DOHH2 (cell line): ENCODE measurements around the gene AKAP13.

Experiments used
- H3F3A ChIP-seq: fragments of 200-600 bp; sonication (generic), shearing (Covaris generic); 2 replicates; pipeline ENCODE4 v1.6.0; 2016; ENCODE audit warnings: antibody characterized with exemption, mild to moderate bottlenecking; ENCODE audit not compliant: control insufficient read depth, insufficient read depth
- H3K27ac ChIP-seq: fragments of 200-600 bp; sonication (generic); 2 replicates; pipeline ENCODE4 v1.5.1; 2014; ENCODE audit warnings: low read depth, mild to moderate bottlenecking, low read length, moderate library complexity
- H3K27me3 ChIP-seq: fragments of 200-600 bp; sonication (generic); 2 replicates; pipeline ENCODE4 v1.6.1; 2014; ENCODE audit warnings: mild to moderate bottlenecking, low read length, mixed read lengths; ENCODE audit not compliant: control insufficient read depth
- H3K36me3 ChIP-seq: fragments of 200-600 bp; sonication (generic); 2 replicates; pipeline ENCODE4 v1.6.1; 2014; ENCODE audit warnings: mild to moderate bottlenecking, low read length, moderate library complexity, mixed read lengths; ENCODE audit not compliant: control insufficient read depth
- H3K4me1 ChIP-seq: fragments of 200-600 bp; sonication (generic); 2 replicates; pipeline ENCODE4 v1.6.1; 2014; ENCODE audit warnings: mild to moderate bottlenecking, low read length, mixed read lengths; ENCODE audit not compliant: control insufficient read depth
- H3K4me2 ChIP-seq: fragments of 200-600 bp; sonication (generic); 2 replicates; pipeline ENCODE4 v1.6.0; 2014; ENCODE audit warnings: mild to moderate bottlenecking, low read length, moderate library complexity
- H3K4me3 ChIP-seq: fragments of 200-600 bp; sonication (generic); 2 replicates; pipeline ENCODE4 v1.5.1; 2014; ENCODE audit warnings: mild to moderate bottlenecking, low read length, mixed read lengths
- H3K79me2 ChIP-seq: fragments of 200-600 bp; sonication (generic); 2 replicates; pipeline ENCODE4 v1.6.1; 2014; ENCODE audit warnings: mild to moderate bottlenecking, low read length, mixed read lengths; ENCODE audit not compliant: control insufficient read depth
- H3K9me2 ChIP-seq: fragments of 200-600 bp; sonication (generic); replicated peaks from 2 replicates; pipeline ENCODE4 v1.6.1; 2014; ENCODE audit warnings: mild to moderate bottlenecking, low read length, mixed read lengths; ENCODE audit not compliant: control insufficient read depth
- H3K9me3 ChIP-seq: fragments of 200-600 bp; sonication (generic); 2 replicates; pipeline ENCODE4 v1.6.1; 2014; ENCODE audit warnings: antibody characterized with exemption, low read length, mixed read lengths; ENCODE audit not compliant: control insufficient read depth, insufficient read depth
- H4K20me1 ChIP-seq: fragments of 200-600 bp; sonication (generic); 2 replicates; pipeline ENCODE4 v1.6.0; 2014; ENCODE audit warnings: low read depth, mild to moderate bottlenecking, antibody characterized with exemption, low read length, moderate library complexity; ENCODE audit not compliant: control insufficient read depth, insufficient read depth
- EZH2phosphoT487 ChIP-seq: fragments of 200-600 bp; sonication (generic); IDR thresholded peaks from 2 replicates; pipeline ENCODE4 v1.6.1; 2017; ENCODE audit warnings: borderline replicate concordance, mild to moderate bottlenecking, antibody characterized with exemption, low read length, moderate library complexity, mixed read lengths
- TF ChIP-seq, protein P1 (sequence below): fragments of 200-600 bp; sonication (generic); IDR thresholded peaks from one replicate; pipeline ENCODE4 v1.5.1; 2014; ENCODE audit warnings: antibody characterized with exemption, mild to moderate bottlenecking, low read depth, low read length; ENCODE audit not compliant: poor library complexity, severe bottlenecking

AKAP13 gene

DNA sequence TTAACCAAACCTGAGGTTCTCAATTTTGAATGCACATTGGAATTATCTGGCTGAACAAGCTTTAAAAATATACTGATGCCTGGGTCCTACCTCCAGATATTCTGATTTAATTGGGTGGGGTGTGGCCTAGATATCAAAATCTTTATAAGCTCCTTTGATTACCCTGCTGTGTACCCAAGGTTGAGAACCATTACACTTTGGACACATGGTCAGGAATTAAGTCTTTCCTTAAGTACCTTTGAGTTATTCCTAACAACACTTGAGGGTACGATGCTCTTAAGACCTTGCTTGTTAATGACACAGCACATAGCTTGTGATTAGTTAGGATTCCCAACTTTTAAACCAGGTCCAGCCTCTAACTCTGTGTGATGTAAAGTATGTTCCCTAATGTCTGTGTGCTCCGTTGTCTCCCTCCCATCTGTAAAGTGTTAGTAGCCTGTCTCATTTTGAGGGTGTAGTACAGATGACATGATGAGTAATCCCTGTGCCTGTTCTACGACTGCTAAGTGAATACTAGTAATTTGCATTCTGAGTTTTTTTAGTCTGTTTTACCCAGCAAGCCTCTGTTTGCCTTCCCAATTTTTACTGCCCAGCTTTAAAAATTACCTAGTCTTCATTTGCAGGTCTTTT lies 259.5 kb downstream of the AKAP13 start:
- Histone ChIP-seq H3K27ac (no peak overlapping the region), H3K4me2 (no peak overlapping the region), H3F3A (no peaks in the 10 kb centered on the region), H3K4me3 (no peak overlapping the region), H3K9me2 (no peaks in the 10 kb centered on the region), H4K20me1 (no peaks in the 10 kb centered on the region), H3K27me3 (no peaks in the 10 kb centered on the region), H3K9me3 (no peaks in the 10 kb centered on the region), H3K79me2 (no peaks in the 10 kb centered on the region), H3K4me1 (peaks cover 11% of the 10 kb centered on the region), H3K36me3 (peaks cover 43% of the 10 kb centered on the region)
- TF ChIP-seq, protein P1, sequence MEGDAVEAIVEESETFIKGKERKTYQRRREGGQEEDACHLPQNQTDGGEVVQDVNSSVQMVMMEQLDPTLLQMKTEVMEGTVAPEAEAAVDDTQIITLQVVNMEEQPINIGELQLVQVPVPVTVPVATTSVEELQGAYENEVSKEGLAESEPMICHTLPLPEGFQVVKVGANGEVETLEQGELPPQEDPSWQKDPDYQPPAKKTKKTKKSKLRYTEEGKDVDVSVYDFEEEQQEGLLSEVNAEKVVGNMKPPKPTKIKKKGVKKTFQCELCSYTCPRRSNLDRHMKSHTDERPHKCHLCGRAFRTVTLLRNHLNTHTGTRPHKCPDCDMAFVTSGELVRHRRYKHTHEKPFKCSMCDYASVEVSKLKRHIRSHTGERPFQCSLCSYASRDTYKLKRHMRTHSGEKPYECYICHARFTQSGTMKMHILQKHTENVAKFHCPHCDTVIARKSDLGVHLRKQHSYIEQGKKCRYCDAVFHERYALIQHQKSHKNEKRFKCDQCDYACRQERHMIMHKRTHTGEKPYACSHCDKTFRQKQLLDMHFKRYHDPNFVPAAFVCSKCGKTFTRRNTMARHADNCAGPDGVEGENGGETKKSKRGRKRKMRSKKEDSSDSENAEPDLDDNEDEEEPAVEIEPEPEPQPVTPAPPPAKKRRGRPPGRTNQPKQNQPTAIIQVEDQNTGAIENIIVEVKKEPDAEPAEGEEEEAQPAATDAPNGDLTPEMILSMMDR, result no peak
- TF ChIP-seq EZH2phosphoT487, result no peak

DNA sequence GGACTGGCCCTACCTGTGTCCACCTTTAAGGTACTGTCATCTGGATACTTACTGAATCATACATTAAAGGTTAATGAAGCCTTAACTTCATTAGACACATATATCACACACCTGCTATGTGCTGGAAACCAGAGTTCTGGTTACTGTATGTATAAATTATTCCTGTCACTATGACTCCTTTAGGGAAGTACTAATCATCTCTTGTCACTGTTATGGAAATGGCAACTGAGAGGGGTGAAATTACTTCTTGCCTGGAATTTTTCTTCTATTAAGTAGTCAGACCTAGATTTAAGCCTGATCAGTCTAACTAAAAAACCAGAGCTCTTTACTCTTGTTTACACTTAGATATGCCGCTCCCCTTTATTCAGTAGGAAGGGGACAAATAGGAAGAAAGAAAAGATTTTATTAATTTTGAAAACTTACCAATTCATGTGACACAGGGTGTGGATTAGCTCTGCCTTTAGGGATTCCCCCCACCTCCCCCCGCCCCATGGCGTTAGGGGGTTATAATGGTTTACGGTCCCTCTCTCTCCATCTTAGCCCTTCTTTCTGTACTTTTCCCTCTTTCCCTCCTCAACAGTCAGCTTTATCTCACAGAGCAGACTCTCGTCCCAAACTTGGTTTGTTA lies 261.8 kb downstream of the AKAP13 start:
- no peak overlapping the region for H3K27ac ChIP-seq
- H3K4me1 ChIP-seq, result peaks cover 11% of the 10 kb centered on the region
- H3K4me2 ChIP-seq, result no peak overlapping the region
- H3K4me3 ChIP-seq, result no peak overlapping the region
- H3K9me2 ChIP-seq, result no peaks in the 10 kb centered on the region
- H3K79me2 ChIP-seq, result no peaks in the 10 kb centered on the region
- no peaks in the 10 kb centered on the region for H3F3A ChIP-seq
- no peaks in the 10 kb centered on the region for H4K20me1 ChIP-seq
- H3K27me3 ChIP-seq, result no peaks in the 10 kb centered on the region
- no peaks in the 10 kb centered on the region for H3K9me3 ChIP-seq
- H3K36me3 ChIP-seq, result peaks cover 61% of the 10 kb centered on the region
- TF ChIP-seq, protein P1, result no peak
- no peak for TF ChIP-seq EZH2phosphoT487

DNA sequence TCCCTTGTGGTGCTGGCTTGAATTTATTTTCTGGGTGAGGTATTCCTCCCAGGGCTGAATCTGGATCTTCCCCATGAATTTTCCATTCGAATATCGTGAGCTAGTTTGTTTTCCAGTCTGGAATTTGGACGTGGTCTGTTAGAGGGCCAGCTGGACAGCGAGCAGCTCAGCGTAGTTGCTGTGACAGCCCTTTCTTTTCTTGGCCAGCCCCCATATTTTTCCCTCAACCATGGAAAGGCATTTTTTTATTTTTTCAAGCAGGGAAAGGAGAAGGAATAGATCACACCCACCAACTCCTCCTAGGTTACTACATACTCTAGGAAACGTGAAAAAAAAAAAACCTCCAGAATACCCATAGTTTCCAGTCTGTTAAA lies 262.3 kb downstream of the AKAP13 start:
- Histone ChIP-seq H3K9me2 (no peaks in the 10 kb centered on the region), H3K4me2 (no peak overlapping the region), H3K9me3 (no peaks in the 10 kb centered on the region), H3K4me1 (peaks cover 11% of the 10 kb centered on the region), H3K79me2 (no peaks in the 10 kb centered on the region), H3K27ac (no peak overlapping the region), H3K36me3 (peaks cover 61% of the 10 kb centered on the region), H3F3A (no peaks in the 10 kb centered on the region), H4K20me1 (no peaks in the 10 kb centered on the region), H3K4me3 (no peak overlapping the region), H3K27me3 (no peaks in the 10 kb centered on the region)
- TF ChIP-seq, protein P1, result no peak
- no peak for TF ChIP-seq EZH2phosphoT487
